HG03039 (cell line): ENCODE data around the gene ZBTB48.

Experiments
- ATAC-seq: cut with Tn5 transposase; IDR thresholded peaks from one replicate; pipeline ENCODE4 v1.9.1; 2021; ENCODE audit warnings: mild to moderate bottlenecking, moderate library complexity; ENCODE audit not compliant: unreplicated experiment

The ZBTB48 gene

DNA sequence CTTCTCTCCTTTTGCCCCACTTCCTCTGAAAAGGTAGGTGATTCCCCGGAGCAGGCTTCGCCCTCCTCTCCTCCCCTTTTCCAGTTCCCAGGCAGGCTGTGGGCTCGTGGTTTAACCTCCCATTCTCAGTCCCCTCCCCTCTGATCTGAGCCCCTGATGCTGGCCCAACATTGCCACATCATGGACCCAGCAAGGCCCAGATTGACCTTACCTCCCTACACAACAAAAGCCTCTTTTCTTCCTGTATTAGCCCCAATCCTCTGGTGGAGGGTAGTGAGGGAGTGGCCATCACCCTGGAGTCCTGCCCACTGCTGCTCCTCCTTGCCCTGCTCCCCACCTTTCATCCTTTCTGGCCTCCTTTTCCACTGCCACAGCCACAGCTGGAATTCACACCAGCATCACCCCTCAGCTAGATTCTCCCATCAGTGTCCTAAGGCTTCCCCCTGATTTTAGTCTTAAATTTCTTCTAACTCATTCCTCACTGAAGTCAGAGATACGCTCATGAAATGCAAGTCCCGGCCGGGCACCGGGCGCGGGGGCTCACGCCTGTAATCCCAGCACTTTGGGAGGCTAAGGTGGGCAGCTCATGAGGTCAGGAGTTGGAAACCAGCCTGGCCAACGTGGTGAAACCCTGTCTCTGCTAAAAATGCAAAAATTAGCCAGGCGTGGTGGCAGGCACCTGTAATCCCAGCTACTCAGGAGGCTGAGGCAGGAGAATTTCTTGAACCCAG lies 7.0 kb upstream of the ZBTB48 start:
- ATAC-seq = no peak

DNA sequence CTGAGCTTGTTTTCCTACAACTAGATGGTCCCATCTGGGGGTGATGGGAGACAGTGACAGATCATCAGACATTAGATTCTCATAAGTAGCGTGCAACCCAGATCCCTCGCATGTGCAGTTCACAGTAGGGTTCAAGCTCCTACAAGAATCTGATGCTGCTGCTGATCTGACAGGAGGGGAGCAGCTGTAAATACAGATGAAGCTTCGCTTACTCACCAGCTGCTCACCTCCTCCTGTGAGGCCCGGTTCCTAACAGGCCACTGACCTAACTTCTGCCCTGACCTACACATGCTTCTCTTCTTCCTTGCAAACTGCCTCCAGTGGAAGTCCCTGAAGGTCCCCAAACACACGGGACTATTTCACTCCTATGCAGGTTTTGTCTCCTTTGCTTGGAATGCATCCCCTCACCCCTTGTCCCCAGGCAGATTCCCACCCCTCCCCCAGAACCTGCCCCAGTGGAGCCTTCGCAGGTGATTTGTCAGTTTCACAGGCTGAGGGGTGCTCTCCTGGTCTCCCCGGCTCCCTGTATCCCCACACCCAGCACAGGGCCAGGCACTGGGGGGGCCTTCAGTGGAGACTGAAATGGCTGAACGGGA lies 5.7 kb upstream of the ZBTB48 start:
- no peak for ATAC-seq

DNA sequence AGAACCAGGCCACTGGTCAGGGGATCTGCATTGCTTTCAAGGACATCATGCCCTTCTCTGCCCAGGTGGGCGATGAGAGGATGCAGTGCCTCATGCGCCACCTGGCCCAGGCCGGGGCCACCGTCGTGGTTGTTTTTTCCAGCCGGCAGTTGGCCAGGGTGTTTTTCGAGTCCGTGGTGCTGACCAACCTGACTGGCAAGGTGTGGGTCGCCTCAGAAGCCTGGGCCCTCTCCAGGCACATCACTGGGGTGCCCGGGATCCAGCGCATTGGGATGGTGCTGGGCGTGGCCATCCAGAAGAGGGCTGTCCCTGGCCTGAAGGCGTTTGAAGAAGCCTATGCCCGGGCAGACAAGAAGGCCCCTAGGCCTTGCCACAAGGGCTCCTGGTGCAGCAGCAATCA lies 5.0 kb upstream of the ZBTB48 start:
- no peak for ATAC-seq

DNA sequence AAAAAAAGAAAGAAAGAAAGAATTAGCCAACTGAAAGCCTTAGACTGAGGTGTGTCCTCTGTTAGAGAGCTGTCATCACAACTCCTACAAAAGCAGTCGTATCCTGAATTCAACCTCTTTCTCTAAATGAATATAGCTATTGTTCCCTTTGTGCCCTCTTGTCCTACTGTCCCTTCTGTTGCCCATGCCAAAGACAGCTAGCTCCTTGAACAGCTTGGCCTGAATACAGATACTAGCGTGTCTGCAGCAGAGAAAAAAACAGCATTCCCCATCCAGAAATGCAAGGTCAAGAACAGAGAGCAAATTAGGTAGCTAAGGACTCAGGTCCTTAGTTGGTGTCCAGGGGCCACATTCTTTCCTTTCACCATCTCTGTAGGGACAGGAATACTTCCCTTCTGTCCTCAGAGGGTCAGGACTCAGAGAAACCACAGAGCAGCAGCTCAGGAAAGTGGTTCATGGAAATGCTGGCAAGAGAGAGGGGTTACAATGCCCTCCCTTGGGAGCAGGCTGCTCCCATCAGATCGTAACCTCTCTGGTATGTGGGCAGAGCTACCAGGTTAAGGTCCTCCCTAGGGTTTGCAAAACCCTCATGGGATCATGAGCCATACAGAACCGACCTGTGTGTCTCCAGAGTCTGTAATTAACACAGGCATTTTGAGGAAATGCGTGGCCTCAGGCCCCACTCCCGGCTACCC lies 1.8 kb upstream of the ZBTB48 start:
- no peak for ATAC-seq

DNA sequence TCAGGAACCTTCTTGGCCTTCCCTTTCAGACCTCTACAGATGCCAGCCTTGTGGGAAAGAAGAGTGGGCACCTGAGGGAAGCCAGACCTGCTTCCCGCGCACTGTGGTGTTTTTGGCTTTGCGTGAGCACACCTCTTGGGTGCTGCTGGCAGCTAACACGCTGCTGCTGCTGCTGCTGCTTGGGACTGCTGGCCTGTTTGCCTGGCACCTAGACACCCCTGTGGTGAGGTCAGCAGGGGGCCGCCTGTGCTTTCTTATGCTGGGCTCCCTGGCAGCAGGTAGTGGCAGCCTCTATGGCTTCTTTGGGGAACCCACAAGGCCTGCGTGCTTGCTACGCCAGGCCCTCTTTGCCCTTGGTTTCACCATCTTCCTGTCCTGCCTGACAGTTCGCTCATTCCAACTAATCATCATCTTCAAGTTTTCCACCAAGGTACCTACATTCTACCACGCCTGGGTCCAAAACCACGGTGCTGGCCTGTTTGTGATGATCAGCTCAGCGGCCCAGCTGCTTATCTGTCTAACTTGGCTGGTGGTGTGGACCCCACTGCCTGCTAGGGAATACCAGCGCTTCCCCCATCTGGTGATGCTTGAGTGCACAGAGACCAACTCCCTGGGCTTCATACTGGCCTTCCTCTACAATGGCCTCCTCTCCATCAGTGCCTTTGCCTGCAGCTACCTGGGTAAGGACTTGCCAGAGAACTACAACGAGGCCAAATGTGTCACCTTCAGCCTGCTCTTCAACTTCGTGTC lies 995 bp upstream of the ZBTB48 start:
- ATAC-seq = no peak

DNA sequence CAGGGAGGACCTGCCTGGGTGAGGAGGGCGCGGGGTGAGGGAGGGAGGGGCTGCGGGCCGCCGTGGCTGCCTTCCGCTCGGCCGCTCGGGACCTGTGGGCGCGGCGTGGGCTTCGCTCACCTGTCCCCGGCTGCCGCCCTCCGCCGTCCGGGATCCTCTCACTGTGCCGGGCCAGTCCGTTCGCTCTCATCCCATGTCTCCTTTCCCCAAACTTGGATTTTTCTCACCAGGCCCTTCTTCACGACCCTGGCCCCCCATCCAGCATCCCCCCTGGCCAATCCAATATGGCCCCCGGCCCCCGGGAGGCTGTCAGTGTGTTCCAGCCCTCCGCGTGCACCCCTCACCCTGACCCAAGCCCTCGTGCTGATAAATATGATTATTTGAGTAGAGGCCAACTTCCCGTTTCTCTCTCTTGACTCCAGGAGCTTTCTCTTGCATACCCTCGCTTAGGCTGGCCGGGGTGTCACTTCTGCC lies 362 bp downstream of the ZBTB48 start:
- no peak for ATAC-seq

DNA sequence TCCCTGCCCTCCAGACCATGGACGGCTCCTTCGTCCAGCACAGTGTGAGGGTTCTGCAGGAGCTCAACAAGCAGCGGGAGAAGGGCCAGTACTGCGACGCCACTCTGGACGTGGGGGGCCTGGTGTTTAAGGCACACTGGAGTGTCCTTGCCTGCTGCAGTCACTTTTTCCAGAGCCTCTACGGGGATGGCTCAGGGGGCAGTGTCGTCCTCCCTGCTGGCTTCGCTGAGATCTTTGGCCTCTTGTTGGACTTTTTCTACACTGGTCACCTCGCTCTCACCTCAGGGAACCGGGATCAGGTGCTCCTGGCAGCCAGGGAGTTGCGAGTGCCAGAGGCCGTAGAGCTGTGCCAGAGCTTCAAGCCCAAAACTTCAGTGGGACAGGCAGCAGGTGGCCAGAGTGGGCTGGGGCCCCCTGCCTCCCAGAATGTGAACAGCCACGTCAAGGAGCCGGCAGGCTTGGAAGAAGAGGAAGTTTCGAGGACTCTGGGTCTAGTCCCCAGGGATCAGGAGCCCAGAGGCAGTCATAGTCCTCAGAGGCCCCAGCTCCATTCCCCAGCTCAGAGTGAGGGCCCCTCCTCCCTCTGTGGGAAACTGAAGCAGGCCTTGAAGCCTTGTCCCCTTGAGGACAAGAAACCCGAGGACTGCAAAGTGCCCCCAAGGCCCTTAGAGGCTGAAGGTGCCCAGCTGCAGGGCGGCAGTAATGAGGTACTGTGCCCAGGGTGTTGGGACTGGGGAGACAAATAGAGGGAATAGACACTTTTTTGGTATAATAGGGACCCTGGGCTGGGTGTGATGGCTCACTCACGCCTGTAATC lies 1.0 kb downstream of the ZBTB48 start:
- ATAC-seq = no peak

DNA sequence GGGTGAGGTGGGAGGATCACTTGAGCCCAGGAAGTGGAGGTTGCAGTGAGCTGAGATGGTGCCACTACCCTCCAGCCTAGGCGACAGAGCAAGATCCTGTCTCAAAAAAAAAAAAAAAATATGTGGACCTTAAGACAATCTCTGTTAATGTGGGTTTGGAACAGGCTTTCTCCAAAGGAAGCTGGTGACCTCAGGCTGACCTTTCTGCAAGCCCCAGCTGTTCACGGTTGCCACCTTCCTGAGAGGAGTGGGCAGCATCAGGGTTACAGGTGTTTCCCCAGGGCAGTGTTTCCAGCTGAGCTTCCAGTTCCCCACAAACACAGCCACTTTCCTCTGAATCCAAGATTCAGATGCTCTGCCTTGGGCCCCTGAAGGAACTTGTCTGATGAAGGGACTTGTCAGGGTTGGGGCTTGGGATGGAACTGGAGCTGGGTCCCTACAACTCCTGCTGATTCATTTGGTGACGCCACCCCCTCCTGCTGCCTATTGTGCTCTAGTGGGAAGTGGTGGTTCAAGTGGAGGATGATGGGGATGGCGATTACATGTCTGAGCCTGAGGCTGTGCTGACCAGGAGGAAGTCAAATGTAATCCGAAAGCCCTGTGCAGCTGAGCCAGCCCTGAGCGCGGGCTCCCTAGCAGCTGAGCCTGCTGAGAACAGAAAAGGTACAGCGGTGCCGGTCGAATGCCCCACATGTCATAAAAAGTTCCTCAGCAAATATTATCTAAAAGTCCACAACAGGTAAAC lies 1.9 kb downstream of the ZBTB48 start:
- no peak for ATAC-seq

DNA sequence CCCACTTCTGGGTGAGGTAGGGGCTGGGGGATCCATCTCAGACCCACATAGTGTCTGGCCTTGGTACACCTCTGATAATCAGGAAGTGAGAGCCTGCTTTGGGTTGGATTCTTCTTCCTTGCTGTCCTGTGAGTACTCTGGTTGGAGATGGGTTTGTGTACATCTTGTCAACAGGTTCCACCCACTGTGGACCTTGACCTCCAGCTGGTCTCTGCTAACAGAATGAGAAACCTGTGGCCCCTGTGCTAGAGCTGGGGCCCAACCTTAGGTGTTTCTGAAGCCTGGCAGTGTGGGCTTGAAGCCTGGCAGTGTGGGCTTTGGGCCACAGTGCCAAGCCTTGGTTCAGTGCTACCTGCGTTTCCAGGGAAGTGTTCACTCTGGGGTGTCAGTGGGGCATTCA lies 2.6 kb downstream of the ZBTB48 start:
- ATAC-seq = no peak

DNA sequence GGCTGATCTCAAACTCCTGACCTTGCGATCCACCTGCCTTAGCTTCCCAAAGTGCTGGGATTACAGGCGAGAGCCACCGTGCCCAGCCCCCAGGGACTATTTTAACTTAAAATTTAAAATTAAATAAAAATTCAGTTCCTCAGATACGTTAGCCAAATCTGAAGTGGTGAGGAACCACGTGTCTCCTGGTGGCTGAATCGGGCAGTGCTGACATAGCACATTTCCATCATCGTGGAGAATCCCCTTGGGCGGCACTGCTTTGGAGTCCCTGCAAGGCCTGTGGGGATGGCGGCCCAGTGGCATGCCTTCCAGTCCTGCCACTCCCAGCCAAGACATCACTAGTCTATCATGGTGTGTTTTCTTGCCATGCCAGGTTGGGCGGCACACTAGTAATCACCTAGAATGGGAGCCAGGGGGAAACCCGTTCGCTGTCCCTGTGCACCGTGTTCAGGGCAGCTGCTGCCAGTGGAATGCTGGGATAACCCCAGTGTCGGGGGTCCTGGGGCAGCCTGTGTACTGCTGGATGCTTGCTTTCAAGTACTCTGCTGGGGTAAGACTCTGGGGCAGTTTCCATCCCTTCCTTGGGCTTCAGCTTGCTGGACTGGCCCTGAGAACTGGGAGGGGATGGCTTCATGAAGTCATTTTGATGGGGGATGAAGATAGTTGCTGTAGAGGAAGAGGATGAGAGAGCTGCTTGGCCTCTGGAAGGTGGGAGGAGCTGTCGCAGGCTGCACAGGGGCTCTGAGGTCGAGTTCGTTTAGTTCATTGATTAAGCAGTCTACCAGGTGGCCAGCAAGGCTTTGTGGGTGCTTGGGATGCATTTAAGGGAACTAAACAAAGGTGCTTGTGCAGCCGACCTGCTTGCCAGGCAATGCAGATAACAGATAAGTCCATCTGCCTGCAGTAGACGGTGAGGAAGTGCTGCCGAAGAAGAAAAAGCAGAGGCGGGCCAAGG lies 4.6 kb downstream of the ZBTB48 start:
- no peak for ATAC-seq

DNA sequence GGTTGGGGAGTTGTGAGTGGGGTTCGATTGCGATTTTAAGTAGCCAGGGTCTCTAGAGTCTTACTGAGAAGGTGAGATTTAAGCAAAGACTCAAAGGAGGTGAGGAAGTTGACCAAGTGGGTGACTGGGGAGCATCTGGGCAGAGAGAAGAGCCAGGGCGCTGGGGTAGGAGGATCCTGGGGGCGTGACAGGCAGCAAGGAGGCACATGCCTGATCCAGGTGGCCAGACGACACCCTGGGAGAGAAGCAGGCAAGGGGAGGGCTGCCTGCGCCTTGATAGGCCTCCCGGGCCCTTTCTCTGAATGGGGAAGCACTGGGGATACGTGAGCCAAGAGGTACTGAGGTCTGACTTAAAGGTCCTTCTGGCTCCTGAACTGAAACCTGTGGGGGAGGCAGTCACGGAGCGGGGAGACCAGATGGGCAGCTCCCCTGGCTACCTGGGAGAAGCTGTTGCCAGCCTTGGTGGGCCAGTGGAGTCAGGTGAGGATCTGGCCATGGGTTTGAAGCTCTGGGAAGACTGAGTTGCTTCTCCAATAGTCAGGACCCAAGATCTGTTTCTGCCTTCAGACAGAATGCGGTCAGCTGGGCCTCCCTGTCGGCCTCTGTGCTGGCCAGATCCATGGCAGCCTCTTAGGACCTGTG lies 5.4 kb downstream of the ZBTB48 start:
- no peak for ATAC-seq

DNA sequence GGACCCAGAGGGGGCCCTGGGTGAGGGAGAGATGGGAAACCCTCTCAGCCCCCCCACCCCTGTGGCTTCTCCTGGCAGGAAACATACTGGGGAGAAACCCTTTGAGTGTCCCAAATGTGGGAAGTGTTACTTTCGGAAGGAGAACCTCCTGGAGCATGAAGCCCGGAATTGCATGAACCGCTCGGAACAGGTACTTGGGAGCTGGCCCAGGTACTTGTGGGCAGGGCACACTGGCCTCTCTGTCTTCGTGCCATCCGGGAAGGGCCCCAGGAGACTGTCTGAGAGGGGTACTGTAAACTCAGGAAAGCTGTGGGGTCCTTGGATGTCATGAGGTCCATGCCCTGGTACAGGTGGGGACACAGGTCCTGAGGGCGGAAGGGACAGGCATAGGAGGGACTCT lies 6.0 kb downstream of the ZBTB48 start:
- ATAC-seq = no peak

DNA sequence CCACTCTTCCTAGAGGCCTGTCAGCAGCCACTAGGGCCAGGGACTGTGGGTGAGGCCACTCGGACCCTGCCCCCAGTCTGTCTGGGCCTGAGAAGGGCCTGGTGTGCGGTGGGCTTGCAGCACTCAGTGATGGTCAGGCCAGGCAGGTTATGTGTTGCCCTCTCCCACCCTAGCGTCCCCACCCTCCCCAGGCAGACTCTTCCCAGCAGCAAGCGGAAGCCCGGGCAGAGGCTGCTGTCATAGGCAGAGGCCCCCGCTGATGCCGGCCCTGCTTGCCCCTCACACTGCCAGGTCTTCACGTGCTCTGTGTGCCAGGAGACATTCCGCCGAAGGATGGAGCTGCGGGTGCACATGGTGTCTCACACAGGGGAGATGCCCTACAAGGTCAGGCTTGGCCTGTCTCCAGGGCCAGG lies 6.6 kb downstream of the ZBTB48 start:
- no peak for ATAC-seq

DNA sequence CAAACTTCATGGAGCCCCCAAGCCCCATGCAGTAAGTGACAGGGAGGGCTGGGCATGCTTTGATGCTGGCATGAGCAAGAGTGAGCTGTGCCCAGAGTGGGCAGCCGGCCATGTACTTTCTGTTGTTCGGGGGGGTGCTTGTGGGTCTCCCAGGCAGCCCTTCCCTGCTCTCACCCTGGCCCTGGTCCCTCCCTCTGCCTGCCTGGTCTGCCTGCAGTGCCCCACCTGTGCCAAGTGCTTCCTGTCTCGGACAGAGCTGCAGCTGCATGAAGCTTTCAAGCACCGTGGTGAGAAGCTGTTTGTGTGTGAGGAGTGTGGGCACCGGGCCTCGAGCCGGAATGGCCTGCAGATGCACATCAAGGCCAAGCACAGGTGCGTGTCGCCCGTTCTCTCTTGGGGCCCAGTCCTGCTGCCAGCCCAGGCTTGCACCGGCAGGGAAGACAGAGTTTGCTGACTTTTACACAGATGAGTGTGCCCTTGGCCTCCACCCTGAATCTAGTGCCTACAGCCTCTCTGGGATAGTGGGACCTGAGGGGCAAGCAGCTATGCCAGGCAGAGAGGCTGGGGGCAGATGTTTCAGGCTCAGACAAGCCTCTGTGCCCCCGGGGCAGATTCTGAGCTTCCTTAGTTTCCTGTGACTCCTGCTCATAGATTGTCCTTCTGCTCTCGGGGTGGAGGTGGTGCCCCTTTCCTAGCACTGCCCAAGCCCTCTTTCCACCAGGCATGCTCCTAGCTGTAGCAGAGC lies 7.6 kb downstream of the ZBTB48 start:
- ATAC-seq = no peak

DNA sequence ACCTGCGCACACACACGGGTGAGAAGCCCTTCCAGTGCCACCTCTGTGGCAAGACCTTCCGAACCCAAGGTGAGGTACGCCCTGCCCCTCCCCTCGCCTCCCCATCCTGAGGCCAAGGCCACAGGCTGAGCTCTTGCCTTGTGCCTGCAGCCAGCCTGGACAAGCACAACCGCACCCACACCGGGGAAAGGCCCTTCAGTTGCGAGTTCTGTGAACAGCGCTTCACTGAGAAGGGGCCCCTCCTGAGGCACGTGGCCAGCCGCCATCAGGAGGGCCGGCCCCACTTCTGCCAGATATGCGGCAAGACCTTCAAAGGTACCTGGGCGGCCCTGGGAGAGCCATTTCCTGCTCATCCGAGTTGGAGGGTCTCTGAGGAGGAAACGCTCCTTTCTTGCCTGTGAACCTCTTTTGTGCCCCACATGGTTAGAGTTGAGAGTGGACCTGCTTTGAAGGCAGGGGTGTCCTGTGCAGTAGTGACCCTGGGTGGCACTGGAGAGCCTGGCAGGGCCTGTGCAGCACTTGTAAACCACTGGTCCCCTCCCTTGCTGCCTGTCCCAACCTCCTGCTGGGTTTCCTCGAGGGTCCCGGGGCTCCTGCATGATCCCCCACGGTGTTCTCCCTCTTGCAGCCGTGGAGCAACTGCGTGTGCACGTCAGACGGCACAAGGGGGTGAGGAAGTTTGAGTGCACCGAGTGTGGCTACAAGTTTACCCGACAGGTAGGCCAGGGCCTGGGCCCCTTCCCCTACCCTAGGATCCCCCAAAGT lies 8.5 kb downstream of the ZBTB48 start:
- no peak for ATAC-seq

DNA sequence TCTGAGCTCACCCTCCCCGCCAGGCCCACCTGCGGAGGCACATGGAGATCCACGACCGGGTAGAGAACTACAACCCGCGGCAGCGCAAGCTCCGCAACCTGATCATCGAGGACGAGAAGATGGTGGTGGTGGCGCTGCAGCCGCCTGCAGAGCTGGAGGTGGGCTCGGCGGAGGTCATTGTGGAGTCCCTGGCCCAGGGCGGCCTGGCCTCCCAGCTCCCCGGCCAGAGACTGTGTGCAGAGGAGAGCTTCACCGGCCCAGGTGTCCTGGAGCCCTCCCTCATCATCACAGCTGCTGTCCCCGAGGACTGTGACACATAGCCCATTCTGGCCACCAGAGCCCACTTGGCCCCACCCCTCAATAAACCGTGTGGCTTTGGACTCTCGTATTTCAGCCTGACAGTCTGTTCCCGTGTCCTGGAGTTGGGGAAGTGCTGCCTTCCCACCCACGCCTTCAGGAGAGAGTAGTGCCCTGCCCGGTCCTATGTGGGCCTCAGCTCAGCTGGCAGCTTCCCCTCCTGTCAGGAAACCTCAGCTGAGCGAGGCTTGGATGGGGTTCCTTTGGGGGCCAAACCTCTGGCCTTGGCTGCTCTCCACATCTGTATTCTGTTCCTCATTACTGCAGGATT lies 9.2 kb downstream of the ZBTB48 start:
- no peak for ATAC-seq
